GM19351 (cell line): ENCODE results near the gene SEPTIN5.
"Not testable (repeated sequence)": the region's sequence is repeated elsewhere in the genome, so short reads cannot be mapped to it uniquely, and the experiment has no call there.

Source experiments
- ATAC-seq: cut with Tn5 transposase; IDR thresholded peaks from one replicate; pipeline ENCODE4 v1.9.1; 2021; ENCODE audit warnings: mild to moderate bottlenecking, moderate library complexity; ENCODE audit not compliant: unreplicated experiment

The SEPTIN5 gene

GRCh38 chr22:19680911-19681862 lies 33.1 kb upstream of the SEPTIN5 start:
- ATAC-seq: no peak

GRCh38 chr22:19681863-19682245 lies 32.4 kb upstream of the SEPTIN5 start:
- ATAC-seq: no peak

- ATAC-seq: no peak
Observed at GRCh38 chr22:19686946-19687345, 27.4 kb upstream of the SEPTIN5 start.

- no peak for ATAC-seq
Observed at GRCh38 chr22:19687561-19688300, 26.6 kb upstream of the SEPTIN5 start.

GRCh38 chr22:19688301-19689290 lies 25.7 kb upstream of the SEPTIN5 start:
- ATAC-seq: no peak

- no peak for ATAC-seq
Observed at GRCh38 chr22:19689408-19689807, 24.9 kb upstream of the SEPTIN5 start.

GRCh38 chr22:19691007-19691720 lies 23.1 kb upstream of the SEPTIN5 start:
- no peak for ATAC-seq

- no peak for ATAC-seq
Observed at GRCh38 chr22:19691721-19692341, 22.5 kb upstream of the SEPTIN5 start.

- no peak for ATAC-seq
Observed at GRCh38 chr22:19693581-19693980, 20.7 kb upstream of the SEPTIN5 start.

- no peak for ATAC-seq
Observed at GRCh38 chr22:19693981-19694670, 20.2 kb upstream of the SEPTIN5 start.

- no peak for ATAC-seq
Observed at GRCh38 chr22:19694696-19695095, 19.6 kb upstream of the SEPTIN5 start.

- ATAC-seq: no peak
Observed at GRCh38 chr22:19696504-19697276, 17.6 kb upstream of the SEPTIN5 start.

GRCh38 chr22:19697871-19698270 lies 16.4 kb upstream of the SEPTIN5 start:
- ATAC-seq: not testable (repeated sequence)

- no peak for ATAC-seq
Observed at GRCh38 chr22:19700790-19701419, 13.4 kb upstream of the SEPTIN5 start.

GRCh38 chr22:19701420-19702145 lies 12.7 kb upstream of the SEPTIN5 start:
- no peak for ATAC-seq

- ATAC-seq: no peak
Observed at GRCh38 chr22:19703869-19704268, 10.4 kb upstream of the SEPTIN5 start.

- ATAC-seq: no peak
Observed at GRCh38 chr22:19704355-19705015, 9.8 kb upstream of the SEPTIN5 start.
